ENCODE data around the gene BTRC.

BTRC gene

GRCh38 chr10:101550965-101551364 is 197.0 kb downstream of the BTRC start:
- DNase-seq, result no peak

DNA sequence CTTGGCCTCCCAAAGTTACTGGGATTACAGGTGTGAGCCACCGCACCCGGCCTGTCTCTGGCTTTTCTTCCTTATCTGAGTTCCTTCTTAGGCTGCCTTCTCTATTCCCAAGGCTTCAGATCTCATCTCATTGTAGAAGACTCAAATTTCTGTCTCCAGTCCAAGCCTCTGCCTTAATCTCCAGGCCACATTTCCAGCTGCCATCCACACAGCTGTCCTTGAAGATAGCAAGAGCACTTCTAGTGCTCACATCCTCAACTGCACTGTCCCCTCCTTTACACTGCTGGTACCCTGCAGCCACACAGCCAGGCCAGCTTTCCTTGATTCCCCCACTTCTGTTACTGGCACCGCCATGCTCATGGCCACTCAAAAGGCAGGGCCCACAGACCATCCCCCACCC is 198.5 kb downstream of the BTRC start:
- DNase-seq, result no peak

DNA sequence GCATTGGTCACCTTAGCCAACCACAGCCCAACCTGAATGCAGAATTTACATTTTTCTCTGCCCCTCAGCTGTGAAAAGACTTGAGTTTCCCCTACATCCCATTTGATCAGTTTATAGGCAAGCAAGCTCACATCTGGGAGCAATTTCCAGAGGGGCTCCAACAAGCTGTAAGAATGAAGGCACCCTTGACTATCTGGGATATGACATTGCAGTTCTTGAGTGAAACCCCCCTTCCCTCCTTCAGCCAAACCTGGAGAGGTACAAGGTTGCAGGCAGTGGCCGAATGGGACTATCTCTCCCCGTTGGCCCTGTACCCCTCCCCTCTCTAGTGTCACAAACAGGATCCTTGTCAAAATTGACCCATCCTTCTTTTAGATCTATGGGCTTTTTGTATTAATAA is 203.6 kb downstream of the BTRC start:
- DNase-seq, result no peak

DNA sequence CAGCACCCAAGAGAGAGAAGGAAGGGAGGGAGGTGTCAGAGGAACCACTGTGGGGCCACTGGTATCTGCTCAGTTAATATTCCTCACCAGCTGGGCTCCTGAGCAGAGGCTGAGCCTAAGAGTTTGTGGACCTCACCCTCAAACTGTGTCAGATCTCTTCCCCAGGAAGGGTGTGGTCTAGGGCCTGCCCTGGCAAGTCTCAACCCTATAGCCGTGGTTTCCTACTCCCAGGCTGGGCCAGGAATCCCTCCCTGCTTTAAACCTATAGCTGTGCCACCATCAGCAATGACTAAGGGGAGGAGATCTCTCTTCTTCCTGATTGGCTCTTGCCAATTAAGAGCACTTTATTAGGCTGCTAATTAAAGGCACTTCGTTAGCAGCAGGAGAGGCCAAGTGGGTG is 204.2 kb downstream of the BTRC start:
- no peak for DNase-seq

- DNase-seq, result no peak
Measured at GRCh38 chr10:101558671-101559595, 205.0 kb downstream of the BTRC start.

DNA sequence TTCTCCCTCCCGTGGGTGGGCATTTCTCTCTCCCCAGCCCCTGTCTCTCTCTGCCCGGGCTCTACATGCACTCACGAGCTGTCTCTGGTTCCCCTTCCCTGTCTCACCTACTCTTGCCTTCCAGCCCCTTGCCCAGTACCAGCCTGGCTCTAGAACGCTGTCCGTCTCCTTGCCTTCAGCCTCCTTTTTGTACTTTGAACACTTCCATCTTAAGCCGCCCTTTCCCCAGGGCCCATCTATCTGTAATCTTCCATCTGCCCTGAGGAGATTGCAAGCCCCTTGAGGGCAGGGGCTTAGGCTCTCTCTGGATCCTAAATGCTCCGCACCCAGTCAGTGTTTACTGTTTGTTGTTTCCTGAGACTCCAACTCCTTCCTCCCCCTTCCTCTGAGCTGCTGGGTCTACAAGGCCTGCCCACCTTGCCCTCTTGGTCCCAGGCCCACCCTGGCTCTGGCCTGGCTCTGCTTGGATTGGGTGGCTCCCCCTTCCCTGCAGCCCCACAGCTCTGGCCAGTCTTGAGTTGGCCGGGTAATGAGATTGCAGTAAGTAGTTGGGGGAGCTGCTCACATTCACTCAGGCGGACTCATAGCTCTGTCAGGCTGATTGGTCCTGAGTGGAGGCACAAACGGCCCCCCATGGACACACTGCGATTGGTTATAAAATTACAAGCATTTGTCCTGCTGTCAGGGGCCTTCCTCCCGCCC is 205.8 kb downstream of the BTRC start:
- DNase-seq, result no peak

GRCh38 chr10:101560298-101561067 is 206.5 kb downstream of the BTRC start:
- DNase-seq, result no peak

- no peak for DNase-seq
Measured at GRCh38 chr10:101561068-101561915, 207.3 kb downstream of the BTRC start.

DNA sequence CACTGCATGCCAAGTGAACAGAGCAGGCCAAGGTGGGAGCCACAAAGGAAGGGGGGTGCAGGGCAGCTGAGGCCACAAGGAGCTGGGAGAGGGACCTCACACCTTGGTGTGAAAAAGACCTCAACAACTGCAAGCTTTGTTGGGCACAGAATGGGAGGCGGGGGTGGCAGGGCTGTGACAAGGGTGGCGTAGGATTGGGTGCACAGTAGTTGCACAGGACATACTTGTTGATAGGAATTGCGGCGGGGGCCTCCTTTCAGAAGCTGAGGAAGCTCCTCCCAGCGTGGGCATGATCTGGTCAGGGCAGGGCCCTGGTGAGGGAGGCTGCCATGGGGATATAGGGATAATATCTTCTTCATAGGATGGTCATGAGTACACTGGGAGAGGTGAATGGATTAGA is 208.3 kb downstream of the BTRC start:
- no peak for DNase-seq

- DNase-seq, result no peak
Measured at GRCh38 chr10:101563007-101563406, 209.0 kb downstream of the BTRC start.

GRCh38 chr10:101563497-101564040 is 209.6 kb downstream of the BTRC start:
- DNase-seq, result no peak

- no peak for DNase-seq
Measured at GRCh38 chr10:101564490-101564991, 210.6 kb downstream of the BTRC start.

- DNase-seq, result no peak
Measured at GRCh38 chr10:101565370-101565900, 211.5 kb downstream of the BTRC start.

DNA sequence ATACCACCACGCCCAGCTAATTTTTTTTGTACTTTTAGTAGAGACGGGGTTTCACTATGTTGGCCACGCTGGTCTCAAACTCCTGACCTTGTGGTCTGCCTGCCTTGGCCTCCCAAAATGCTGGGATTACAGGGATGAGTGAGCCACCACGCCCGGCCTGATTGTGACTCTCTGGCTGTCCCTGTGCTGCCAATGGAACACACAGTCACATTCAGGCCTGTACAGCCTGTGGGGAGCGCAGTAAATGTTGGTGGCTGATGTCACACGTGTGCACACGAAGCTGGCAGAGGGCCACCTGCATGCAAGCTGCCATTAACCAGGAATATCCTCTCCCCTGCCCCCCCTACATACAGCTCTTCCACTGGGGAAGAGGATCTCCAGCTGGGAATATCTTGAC is 212.0 kb downstream of the BTRC start:
- no peak for DNase-seq

DNA sequence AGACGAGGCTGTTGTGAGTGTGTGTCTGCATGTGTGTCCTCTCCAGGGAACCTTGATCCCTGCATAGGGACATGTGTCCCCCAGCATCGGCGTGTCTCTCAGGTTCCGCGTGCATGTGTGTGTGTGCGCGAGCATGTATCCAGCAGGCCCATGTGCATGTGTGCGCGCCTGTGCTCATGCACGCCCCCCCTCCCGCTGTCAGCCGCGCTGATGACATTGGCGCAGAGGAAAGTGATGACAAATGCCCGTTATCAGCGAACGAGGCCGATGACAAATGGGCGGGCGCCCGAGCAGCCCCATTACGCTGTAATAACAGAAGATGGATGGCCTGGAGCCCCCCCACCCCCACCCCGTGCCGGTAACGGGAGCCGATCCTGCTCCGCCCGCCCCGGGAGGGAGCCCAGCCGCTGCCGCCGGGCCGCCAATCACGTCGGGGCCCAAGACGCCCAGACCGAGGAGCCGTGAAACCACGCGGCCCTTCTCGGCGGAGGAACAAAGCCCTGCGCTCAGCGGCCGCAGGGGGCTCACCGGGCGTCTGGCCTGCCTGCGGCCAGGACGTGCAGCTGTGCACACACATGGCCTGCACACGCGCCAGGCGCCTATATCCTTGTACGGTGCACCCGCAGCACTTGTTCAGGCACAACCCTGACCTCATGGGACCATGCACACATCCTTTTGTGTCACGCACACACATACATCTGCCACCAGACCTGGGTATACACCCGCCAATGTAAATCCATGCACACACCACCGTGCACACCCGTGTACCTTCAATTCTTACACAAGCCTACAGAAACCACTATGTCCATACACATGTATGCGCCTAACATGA is 212.6 kb downstream of the BTRC start:
- DNase-seq, result no peak

- DNase-seq, result no peak
Measured at GRCh38 chr10:101567165-101568006, 213.4 kb downstream of the BTRC start.

DNA sequence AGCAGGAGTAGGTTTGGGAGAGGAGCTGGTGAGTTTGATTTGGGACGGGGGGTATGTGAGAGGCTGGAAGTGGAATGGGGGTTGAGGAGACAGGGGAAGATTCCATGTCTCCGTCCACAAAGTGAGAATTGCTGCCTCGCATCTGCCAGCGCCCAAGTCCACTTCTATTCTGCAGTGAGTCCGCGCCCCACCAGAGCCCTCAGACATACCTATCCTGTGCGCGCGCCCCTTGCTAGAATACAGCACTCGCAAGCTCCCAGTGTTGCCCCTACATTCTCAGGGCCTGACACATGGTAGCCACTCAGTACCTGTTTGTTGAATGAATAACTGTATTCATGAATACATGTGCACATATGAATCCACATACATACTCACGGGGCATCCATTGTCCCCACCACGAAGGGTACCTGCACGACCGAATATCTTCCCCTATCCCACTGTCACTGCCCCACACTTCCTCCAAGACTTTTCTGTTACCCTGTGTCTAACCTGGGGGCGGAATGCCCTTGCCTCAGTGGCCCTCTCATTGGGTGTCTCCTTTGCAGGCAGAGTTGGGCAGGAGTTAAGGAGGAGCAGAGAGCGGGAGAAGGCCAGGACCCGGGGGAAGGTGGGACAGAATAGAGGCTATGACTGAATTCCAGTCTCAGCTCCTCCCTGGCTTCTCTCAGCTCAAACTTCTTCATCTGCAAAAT is 214.2 kb downstream of the BTRC start:
- no peak for DNase-seq

DNA sequence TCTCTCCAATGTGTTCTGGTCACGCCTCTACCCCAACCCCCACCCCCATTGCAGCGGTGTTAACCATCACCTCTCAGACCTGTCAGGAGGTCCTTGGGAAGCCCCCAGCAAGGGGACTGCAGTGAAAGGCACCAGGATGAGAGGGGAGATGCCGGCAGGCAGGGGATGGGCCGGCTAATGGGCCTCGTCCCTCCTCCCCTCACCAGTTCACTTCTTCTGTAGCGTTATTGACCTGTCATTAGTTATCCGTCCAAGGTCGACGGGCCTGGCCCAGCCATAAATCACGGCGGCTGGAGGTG is 215.3 kb downstream of the BTRC start:
- DNase-seq, result no peak

All from activated T-cell treated with anti-CD3 and anti-CD28 coated beads, Interleukin-2, amount 50 U/mL, for 1 hour (primary cell).